IMR-90 (cell line): Measurements from ENCODE around the gene MPL.

Source experiments
- BHLHE40 ChIP-seq: fragments of 150-350 bp; IDR thresholded peaks from 2 replicates; pipeline ENCODE4 v1.6.1; 2016; ENCODE audit warnings: mild to moderate bottlenecking, low read depth, low read length
- POLR2A ChIP-seq: IDR thresholded peaks from 2 replicates; pipeline ENCODE4 v1.6.1; 2012; ENCODE audit warnings: mild to moderate bottlenecking, low read depth, low read length
- SMC3 ChIP-seq: fragments of 150-350 bp; IDR thresholded peaks from 2 replicates; pipeline ENCODE4 v1.6.1; 2016; ENCODE audit warnings: low read depth, mild to moderate bottlenecking, antibody characterized with exemption, low read length, moderate library complexity
- TF ChIP-seq, protein P1 (sequence below): conservative IDR thresholded peaks from 2 replicates; pipeline ENCODE4 v1.5.1; 2012; ENCODE audit warnings: mild to moderate bottlenecking, low read depth, low read length, improper control_type of control experiment
- TF ChIP-seq, protein P2 (sequence below): fragments of 150-350 bp; IDR thresholded peaks from 2 replicates; pipeline ENCODE4 v1.6.1; 2017; ENCODE audit warnings: mild to moderate bottlenecking, antibody characterized with exemption, low read length, low read depth

DNA sequence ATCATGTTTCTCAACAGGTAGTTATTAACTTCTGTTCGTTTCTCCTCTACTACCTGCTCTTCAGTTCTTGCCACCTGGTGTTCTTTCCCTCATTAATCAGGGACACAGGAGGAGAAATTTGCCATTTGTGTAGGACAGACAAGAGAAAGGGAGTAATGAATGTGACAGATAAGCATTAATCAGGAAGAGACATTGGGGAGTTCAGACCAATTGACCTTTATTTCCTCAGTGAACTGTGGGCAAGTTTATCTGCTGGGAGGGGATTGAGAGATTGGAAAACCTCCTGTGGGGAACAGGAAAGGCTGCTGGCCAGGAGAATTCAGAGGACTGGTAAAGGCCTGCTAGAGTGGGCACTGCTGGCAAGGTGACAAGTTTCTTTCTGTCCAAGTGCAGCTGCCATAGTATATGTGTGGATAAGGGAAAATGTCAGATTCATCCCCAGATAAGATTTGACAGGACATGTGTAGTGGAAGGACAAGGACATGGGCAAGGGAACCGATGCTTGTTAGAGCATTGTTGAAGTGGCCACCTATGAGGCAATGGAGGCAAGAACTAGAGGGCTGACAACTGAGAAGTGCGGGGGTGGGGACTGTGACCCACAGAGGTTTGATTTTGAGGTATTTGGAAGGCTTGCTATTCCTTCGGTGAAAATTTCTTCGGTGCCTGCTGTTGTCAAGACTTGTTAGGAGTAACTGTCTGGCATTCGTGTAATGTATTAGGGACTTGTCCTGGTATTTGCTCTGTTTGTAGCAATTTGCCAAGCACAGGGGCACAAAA is 64.7 kb downstream of the MPL start:
- TF ChIP-seq, protein P1, sequence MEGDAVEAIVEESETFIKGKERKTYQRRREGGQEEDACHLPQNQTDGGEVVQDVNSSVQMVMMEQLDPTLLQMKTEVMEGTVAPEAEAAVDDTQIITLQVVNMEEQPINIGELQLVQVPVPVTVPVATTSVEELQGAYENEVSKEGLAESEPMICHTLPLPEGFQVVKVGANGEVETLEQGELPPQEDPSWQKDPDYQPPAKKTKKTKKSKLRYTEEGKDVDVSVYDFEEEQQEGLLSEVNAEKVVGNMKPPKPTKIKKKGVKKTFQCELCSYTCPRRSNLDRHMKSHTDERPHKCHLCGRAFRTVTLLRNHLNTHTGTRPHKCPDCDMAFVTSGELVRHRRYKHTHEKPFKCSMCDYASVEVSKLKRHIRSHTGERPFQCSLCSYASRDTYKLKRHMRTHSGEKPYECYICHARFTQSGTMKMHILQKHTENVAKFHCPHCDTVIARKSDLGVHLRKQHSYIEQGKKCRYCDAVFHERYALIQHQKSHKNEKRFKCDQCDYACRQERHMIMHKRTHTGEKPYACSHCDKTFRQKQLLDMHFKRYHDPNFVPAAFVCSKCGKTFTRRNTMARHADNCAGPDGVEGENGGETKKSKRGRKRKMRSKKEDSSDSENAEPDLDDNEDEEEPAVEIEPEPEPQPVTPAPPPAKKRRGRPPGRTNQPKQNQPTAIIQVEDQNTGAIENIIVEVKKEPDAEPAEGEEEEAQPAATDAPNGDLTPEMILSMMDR, result no peak
- TF ChIP-seq POLR2A, result no peak
- no peak for TF ChIP-seq BHLHE40
- TF ChIP-seq, protein P2, sequence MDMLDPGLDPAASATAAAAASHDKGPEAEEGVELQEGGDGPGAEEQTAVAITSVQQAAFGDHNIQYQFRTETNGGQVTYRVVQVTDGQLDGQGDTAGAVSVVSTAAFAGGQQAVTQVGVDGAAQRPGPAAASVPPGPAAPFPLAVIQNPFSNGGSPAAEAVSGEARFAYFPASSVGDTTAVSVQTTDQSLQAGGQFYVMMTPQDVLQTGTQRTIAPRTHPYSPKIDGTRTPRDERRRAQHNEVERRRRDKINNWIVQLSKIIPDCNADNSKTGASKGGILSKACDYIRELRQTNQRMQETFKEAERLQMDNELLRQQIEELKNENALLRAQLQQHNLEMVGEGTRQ, result no peak
- no peak for TF ChIP-seq SMC3
